ENCODE results near the gene TRIP6.

GRCh38 chr7:100826514-100827329 lies 40.5 kb upstream of the TRIP6 start:
- TF ChIP-seq, protein P1, sequence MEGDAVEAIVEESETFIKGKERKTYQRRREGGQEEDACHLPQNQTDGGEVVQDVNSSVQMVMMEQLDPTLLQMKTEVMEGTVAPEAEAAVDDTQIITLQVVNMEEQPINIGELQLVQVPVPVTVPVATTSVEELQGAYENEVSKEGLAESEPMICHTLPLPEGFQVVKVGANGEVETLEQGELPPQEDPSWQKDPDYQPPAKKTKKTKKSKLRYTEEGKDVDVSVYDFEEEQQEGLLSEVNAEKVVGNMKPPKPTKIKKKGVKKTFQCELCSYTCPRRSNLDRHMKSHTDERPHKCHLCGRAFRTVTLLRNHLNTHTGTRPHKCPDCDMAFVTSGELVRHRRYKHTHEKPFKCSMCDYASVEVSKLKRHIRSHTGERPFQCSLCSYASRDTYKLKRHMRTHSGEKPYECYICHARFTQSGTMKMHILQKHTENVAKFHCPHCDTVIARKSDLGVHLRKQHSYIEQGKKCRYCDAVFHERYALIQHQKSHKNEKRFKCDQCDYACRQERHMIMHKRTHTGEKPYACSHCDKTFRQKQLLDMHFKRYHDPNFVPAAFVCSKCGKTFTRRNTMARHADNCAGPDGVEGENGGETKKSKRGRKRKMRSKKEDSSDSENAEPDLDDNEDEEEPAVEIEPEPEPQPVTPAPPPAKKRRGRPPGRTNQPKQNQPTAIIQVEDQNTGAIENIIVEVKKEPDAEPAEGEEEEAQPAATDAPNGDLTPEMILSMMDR (conservative IDR thresholded peaks at IDR 0.05; ENCODE audit: low read depth, low read length): no peak
- TF ChIP-seq EZH2 (IDR thresholded peaks at IDR 0.05; ENCODE audit: borderline replicate concordance, low read depth, low read length, poor library complexity, severe bottlenecking): no peak
